ELR (cell line): ENCODE data around the gene TSTD2.
A peak's percentile ranks its signal among the peaks of the same experiment; 100 is the strongest.

ENCODE experiments used
- DNase-seq: peaks from one replicate; pipeline ENCODE4 v3.0.0-alpha.2; 2015; ENCODE audit warnings: low read depth

The TSTD2 gene

GRCh38 chr9:97632985-97633858 is at the start of gene TSTD2, which contains the start of gene NCBP1:
Gene TSTD2 (minus strand): TSS chr9:97633368. CDS start chr9:97627562, 5,806 bp downstream.
Gene NCBP1 (plus strand): TSS chr9:97633821. CDS start chr9:97633882, 61 bp downstream.
- peak; percentile 98 for DNase-seq

- DNase-seq = no peak
Measured at GRCh38 chr9:97682242-97682641, 49.1 kb upstream of the TSTD2 start.

- DNase-seq = no peak
Measured at GRCh38 chr9:97675655-97676054, 42.5 kb upstream of the TSTD2 start.

- DNase-seq = no peak
Measured at GRCh38 chr9:97673922-97674321, 40.8 kb upstream of the TSTD2 start.

- no peak for DNase-seq
Measured at GRCh38 chr9:97672403-97672802, 39.2 kb upstream of the TSTD2 start.

DNA sequence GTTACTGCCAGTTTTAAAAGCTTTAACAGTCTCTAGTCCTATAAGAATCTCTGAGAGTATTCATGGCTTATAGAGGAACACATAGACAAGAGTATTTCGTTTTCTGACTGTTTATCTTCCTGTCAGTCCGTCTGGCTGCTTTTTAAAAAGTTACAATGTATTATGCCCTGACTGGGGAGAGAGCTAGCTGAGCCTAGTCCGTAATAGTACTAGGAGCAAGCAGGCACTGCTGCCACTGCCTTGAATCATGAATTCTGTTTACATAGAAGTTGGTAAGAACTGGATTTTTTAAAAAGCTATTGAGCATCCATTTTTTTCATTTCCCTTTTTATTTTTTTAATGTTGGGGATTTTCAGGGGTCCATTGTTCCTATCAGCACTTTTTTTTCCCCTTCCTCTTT is 37.4 kb upstream of the TSTD2 start:
- DNase-seq = no peak

DNA sequence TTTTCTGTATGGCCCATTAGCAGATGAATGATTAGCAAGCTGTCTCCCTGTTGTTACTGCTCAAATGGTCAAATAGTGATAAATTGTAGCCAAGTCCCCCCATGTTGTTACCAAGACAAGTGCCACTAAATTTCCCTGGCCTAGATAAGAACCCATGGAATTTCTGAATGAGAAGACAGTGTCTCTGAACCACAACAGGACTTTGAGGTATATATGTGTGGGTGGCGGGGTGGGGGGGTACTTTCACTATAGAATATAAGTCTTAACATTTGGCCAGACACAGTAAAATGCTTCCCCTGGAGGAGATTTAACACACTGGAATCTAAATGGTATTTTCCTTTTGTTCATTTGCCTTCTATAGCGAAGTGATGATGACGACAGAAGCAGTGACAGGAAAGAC is 35.3 kb upstream of the TSTD2 start:
- DNase-seq = no peak

DNA sequence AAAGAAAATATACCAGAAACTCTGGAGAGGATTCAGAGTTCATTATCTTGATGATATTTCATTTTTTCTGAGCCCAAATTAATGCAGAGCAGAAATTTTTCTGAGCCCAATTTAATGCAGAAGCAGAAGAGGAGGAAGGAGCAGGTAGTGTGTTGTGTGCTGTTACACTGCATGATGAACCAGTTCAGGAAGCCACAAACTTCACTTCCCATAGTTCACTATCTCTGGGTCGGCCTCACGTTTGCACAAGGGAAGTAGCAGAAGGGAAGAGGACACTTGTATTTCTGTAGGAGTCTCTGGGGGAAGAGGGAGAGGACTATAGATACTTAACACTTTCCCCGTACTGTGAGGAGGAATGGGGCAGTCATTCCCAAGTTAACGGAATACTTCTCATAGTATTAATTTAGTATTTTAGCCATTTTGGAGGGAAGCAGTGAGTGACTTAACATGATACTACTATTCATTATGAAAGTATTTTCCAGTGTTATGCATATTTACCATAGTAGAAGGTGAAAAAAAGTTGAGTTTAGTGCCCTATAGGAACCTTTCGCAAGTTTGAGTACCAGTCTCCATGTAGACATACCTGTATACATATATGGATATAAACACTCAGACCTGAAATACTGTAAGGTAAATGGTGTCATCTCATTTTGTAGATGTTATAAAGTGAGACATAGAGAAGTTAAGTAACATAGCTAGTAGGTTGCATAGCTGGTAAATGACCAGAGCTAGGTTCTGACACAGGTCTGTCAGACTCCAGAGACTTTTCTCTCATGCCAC is 33.9 kb upstream of the TSTD2 start:
- DNase-seq = no peak

DNA sequence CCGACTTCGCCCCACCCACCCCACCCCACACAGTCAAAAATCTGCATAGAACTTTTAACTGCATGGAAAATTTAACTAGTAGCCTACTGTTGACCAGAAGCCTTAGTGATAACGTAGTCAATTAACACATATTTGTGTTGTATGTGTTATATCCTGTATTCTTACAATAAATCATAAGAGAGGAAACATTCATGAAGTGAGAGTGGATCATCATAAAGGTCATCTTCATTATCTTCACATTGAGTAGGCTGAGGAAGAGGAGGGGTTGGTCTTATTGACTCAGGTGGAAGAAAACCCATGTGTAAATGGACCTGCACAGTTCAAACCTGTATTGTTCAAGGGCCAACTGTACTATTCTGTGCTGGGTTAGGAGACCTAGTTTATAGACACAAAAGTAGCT is 32.6 kb upstream of the TSTD2 start:
- DNase-seq = no peak

GRCh38 chr9:97660847-97661246 is 27.7 kb upstream of the TSTD2 start:
- no peak for DNase-seq

DNA sequence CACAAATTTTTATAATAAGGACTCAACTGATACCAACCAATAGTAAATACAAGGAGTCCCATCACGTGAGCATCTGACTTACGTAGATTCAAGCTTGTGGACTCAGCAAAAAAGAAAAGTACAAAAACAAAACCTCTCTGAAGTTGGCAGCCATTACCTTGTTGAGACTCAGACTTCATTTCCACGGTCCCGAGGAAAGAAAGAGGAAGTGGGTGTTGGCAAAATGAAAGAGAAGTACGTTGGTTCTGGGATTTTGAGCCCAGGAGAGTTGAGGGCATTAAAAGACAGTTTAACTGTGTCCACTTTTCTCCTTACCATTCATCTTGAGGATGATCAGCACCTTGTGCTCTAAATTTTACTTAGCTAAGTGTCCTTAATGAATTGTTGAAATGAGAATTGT is 27.2 kb upstream of the TSTD2 start:
- DNase-seq = no peak

DNA sequence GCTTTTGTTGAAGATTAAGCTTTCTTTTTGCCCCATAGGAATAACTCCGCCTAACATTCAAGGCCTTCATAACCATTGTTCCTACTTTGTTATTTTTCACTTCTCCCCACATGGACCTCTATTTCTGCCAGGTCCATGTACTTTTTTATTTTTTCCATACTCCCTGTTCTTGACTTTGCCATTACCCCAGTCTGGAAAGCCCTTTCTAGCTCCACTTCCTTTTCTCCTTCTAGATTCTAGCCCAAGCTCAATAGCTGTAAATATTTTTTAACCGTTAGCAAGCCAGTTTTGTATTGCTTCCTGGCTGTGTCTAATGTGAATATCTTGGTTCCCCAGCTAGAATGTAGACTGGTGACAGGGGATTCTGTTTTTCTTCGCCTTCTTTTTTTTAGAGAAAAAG is 26.6 kb upstream of the TSTD2 start:
- no peak for DNase-seq

- no peak for DNase-seq
Measured at GRCh38 chr9:97658707-97659106, 25.5 kb upstream of the TSTD2 start.

- DNase-seq = no peak
Measured at GRCh38 chr9:97651646-97652045, 18.5 kb upstream of the TSTD2 start.

- no peak for DNase-seq
Measured at GRCh38 chr9:97647996-97648395, 14.8 kb upstream of the TSTD2 start.

- no peak for DNase-seq
Measured at GRCh38 chr9:97645720-97646119, 12.6 kb upstream of the TSTD2 start.

DNA sequence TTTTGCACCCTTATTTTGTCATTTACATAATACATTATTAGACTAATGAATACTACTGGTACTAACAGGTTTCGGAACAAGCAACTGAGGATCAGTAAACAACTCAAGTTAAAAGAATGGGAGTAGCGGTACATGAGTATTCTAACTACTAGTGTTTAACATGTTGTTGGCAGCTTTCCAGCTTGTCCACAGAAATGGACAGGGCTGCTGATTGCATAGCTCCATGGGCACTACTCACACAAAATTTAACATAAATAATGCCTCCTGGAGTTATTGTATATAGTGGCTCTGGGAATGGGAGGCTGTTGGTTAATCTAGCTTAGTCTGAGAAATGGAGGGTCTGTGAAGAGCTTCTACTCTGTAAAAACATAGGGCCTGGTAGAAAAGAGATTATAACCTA is 7.2 kb upstream of the TSTD2 start:
- no peak for DNase-seq

DNA sequence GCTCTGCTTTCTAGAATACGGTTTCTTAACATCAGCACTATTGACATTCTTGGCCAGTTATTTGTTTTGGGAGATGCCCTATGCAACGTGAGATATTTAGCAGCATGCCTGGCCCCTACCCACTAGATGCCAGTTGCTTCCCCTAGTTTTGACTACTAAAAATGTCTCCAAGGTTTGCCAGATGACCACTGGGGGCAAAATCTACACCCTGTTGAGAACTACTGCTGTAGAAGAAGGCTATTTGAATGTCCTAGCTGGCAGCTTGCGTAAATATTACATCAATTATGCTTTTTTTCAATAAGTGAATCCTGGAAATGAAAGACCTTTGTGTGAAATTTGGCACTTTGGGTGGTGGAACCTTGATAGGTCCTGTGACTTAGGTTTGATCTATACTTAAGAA is 5.5 kb upstream of the TSTD2 start:
- peak; percentile 28 for DNase-seq

GRCh38 chr9:97636903-97637302 is 3.7 kb upstream of the TSTD2 start:
- DNase-seq = no peak

DNA sequence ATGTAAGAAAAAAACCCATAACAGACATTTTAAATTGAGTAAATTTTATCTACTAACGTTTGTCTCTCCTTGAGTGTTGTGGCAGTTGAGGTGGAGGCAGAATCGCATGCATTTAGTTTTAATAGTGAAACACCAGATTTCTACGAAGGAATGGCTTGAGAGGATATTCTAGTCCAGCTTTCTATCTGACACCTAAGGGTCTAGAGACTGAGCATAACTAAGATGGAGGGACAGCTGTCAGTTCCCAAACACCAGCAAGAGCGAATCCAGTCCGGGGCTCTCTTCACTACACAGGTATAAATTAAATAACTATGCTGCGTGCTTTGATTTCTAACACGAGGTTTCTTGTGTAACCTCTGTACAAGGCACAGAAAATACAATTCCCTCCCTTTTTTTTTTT is 1.9 kb upstream of the TSTD2 start:
- no peak for DNase-seq

DNA sequence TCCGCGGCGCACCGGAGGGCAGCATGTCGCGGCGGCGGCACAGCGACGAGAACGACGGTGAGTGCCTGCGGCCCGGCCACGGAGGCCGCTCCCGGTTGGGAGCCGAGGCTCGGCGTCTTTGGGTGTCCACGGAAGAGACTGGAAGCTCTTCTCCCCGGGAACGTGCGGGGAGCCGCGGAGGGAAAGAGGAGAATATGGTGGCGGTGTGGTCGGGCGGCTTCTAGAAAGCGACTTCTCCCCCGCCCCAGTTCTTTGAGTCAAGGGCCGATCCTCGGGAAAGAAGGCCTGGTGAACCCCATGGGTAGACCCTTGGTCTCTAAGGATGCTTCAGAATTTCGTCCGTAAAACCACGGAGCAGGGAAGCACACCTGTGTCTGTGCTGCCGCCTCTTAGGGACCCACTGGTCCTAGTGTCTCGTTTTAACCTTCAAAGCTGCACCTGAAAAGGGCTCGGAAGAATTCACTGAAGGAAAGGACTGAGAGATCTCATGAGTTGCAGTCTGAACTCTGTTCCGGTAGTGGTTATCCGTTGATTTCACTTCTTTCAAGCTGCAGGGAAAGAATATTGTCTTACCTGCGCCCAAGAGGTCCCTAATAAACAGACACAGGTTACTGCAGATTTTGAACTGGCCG is 807 bp upstream of the TSTD2 start:
- no peak for DNase-seq

- DNase-seq = peak; percentile 79
Measured at GRCh38 chr9:97632248-97632984, 752 bp downstream of the TSTD2 start.
